Measurements from ENCODE around the gene PKNOX2. TPM values are rescaled to one million over a fixed set of nuclear protein-coding genes. Genes with fewer than 3 reads are reported as not detected.
A peak's percentile ranks its signal among the peaks of the same experiment; 100 is the strongest.

Gene PKNOX2
- total and polyA plus RNA-seq, 9 of the 15 experiments (the other 6 are each of a cell fraction or from before 2014, with no cell fraction given), result not detected

DNA sequence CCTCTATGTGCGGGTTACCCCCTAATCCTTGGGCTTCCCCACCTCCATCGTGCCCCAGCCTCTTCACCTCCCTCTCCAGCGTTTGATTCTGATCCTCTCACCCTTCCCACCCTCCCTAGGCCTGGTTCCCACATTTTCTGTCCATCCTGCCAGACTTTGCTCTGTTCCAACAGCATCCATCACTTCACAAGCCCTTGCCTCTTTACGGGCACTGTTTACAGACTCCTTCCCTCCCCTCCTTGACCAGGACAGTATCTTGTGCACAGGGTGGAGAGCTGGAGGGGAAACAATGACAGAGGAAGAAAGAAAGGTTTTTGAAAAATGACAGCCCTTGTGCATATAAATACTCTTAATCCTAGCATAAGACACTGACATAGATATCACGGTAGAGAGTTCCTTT, 301.1 kb downstream of the PKNOX2 start:
- no peaks in the 10 kb centered on the region for H3K36me3 ChIP-seq (ENCODE audit: control insufficient read depth, insufficient read depth, low read length)
- intact Hi-C loops (cut with micrococcal nuclease) (no loop called here), in situ Hi-C loops (cut with MboI) (no loop called here)
- H4K20me1 ChIP-seq (replicated peaks; ENCODE audit: control insufficient read depth, insufficient read depth, low read length), result no peaks in the 10 kb centered on the region
- WGBS (ENCODE audit: insufficient coverage, low coverage, missing lambda C conversion rate), result 35% methylated on average over 5 of the region's 5 CpGs
- H3K4me3 ChIP-seq, result no peak overlapping the region
- no TSS peak for BruUV-seq (replicated peaks)
- POLR2A ChIA-PET, result interaction anchor here (0.8 kb wide), 1 partner anchor 87 kb away, joined by 3 read pairs; no protein-coding TSS in a partner anchor
- H3K9ac ChIP-seq (ENCODE audit: insufficient read depth in 1 of 2, low read depth in 2 of 2, low read length in 2 of 2), result no peak overlapping the region
- no peaks in the 10 kb centered on the region for H3K9me1 ChIP-seq (ENCODE audit: control insufficient read depth, insufficient read depth, low read length)
- DNase-seq (ENCODE audit: extremely low read depth in 1 of 4, low spot score in 3 of 4), result no peak
- H3K79me2 ChIP-seq (ENCODE audit: control insufficient read depth, insufficient read depth, low read length), result no peaks in the 10 kb centered on the region
- H3K9me3 ChIP-seq (replicated peaks; ENCODE audit: control insufficient read depth, insufficient read depth, low read depth, low read length), result no peaks in the 10 kb centered on the region
- ATAC-seq, result no peak
- FAIRE-seq, result no peak
- H3K4me2 ChIP-seq (ENCODE audit: insufficient read depth, low read length), result no peak overlapping the region
- CTCF ChIA-PET (ENCODE audit: low intra/inter-chr PET ratio), result no interaction called here
- no peak overlapping the region for H3K27ac ChIP-seq (ENCODE audit: extremely low read depth, low read depth, low read length)
- peak overlapping the region; percentile 14 for H2AFZ ChIP-seq (ENCODE audit: low read depth, low read length)
- TF ChIP-seq ZNF79 (CRISPR knock-in tag; IDR thresholded peaks at IDR 0.05; ENCODE audit: low read depth) (no peak), THRB (CRISPR knock-in tag; conservative IDR thresholded peaks at IDR 0.05) (no peak), SETDB1 (IDR thresholded peaks at IDR 0.05; ENCODE audit: low read length) (no peak), ILF3 (IDR thresholded peaks at IDR 0.05; ENCODE audit: borderline replicate concordance) (no peak), KAT7 (CRISPR knock-in tag; IDR thresholded peaks at IDR 0.05; ENCODE audit: borderline replicate concordance) (no peak), ATF7 (IDR thresholded peaks at IDR 0.05) (no peak), SRSF3 (IDR thresholded peaks at IDR 0.05; ENCODE audit: insufficient read depth, low read length) (no peak), FUS (optimal IDR thresholded peaks at IDR 0.05; ENCODE audit: low read depth, low read length) (no peak), NFIX (CRISPR knock-in tag; IDR thresholded peaks at IDR 0.05; ENCODE audit: low read depth) (no peak), ZSCAN32 (CRISPR knock-in tag; IDR thresholded peaks at IDR 0.05) (no peak), E2F8 (IDR thresholded peaks at IDR 0.05; ENCODE audit: low read depth, partially characterized antibody) (no peak), CHD1 (IDR thresholded peaks at IDR 0.05; ENCODE audit: low read length) (no peak), CBX3 (IDR thresholded peaks at IDR 0.05; ENCODE audit: borderline replicate concordance in 1 of 2, low read length in 2 of 2) (no peak), U2AF2 (optimal IDR thresholded peaks at IDR 0.05; ENCODE audit: low read depth, low read length) (no peak), MYC (IDR thresholded peaks at IDR 0.05; ENCODE audit: low read depth, low read length) (no peak), MYC (CRISPR knock-in tag; IDR thresholded peaks at IDR 0.05; ENCODE audit: borderline replicate concordance, low read depth) (no peak), ILK (tag; IDR thresholded peaks at IDR 0.05; ENCODE audit: borderline replicate concordance, low read depth) (no peak), ZFP1 (CRISPR knock-in tag; IDR thresholded peaks at IDR 0.05) (no peak), KLF1 (tag; IDR thresholded peaks at IDR 0.05) (no peak)
- TF ChIP-seq, protein P1, sequence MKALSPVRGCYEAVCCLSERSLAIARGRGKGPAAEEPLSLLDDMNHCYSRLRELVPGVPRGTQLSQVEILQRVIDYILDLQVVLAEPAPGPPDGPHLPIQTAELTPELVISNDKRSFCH (CRISPR knock-in tag; IDR thresholded peaks at IDR 0.05), result no peak
- TF ChIP-seq, protein P1 (tag; IDR thresholded peaks at IDR 0.05), result no peak
- no peaks in the 10 kb centered on the region for H3K27me3 ChIP-seq (ENCODE audit: control insufficient read depth in 2 of 2, insufficient read depth in 2 of 2, low read length in 2 of 2)
- peaks cover 6 to 10% of the 10 kb centered on the region in 2 experiments; a peak in 4 of 5 replicates for H3K4me1 ChIP-seq (replicated peaks in 1 of 2; ENCODE audit: control insufficient read depth in 2 of 2, insufficient read depth in 2 of 2, low read length in 2 of 2)
